Panc1 (cell line): Measurements from ENCODE around the gene SHB.

ENCODE experiments used
- REST ChIP-seq, 2 experiments: IDR thresholded peaks; 2 replicates each; pipeline ENCODE4 v1.6.1; 2011 to 2012; ENCODE audit warnings: low read depth in 2 of 2, control low read depth in 1 of 2, low read length in 1 of 2, mild to moderate bottlenecking in 1 of 2, moderate library complexity in 1 of 2; ENCODE audit not compliant: insufficient read depth in 1 of 2
- TF ChIP-seq, protein P1 (sequence below): fragments of 450-650 bp; IDR thresholded peaks from 2 replicates; pipeline ENCODE4 v1.5.1; 2017; ENCODE audit warnings: mild to moderate bottlenecking

DNA sequence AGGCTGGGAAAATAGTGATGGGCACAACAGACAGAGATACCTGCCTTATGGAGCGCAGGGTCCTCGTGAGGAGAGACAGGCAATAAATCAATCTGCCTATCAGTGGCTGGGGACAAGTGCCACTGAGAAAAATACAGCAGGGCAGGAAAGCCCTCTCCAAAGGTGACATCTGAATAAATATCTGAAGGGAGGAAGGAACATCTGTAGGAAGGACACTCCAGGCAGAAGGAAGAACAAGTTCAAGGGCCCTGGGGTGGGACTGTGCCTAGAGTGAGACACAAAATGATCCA, 111.4 kb downstream of the SHB start:
- TF ChIP-seq, protein P1, sequence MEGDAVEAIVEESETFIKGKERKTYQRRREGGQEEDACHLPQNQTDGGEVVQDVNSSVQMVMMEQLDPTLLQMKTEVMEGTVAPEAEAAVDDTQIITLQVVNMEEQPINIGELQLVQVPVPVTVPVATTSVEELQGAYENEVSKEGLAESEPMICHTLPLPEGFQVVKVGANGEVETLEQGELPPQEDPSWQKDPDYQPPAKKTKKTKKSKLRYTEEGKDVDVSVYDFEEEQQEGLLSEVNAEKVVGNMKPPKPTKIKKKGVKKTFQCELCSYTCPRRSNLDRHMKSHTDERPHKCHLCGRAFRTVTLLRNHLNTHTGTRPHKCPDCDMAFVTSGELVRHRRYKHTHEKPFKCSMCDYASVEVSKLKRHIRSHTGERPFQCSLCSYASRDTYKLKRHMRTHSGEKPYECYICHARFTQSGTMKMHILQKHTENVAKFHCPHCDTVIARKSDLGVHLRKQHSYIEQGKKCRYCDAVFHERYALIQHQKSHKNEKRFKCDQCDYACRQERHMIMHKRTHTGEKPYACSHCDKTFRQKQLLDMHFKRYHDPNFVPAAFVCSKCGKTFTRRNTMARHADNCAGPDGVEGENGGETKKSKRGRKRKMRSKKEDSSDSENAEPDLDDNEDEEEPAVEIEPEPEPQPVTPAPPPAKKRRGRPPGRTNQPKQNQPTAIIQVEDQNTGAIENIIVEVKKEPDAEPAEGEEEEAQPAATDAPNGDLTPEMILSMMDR, result no peak
- no peak for TF ChIP-seq REST (IDR thresholded peaks at IDR 0.05; ENCODE audit: insufficient read depth in 1 of 2, low read depth in 2 of 2, low read length in 1 of 2)
